T-helper 1 cell (primary cell): ENCODE data around the gene ABCB6.
A peak's percentile ranks its signal among the peaks of the same experiment; 100 is the strongest.

Source experiments
- DNase-seq, 5 donors: peaks; one replicate each; pipeline ENCODE4 v3.0.0-alpha.2; 2012 to 2020

Gene ABCB6

GRCh38 chr2:219245148-219245898 lies 26.6 kb upstream of the ABCB6 start, which contains the start of the genes GLB1L and STK16:
Gene GLB1L (minus strand): TSS chr2:219245444. CDS start chr2:219243573, 1,871 bp downstream.
Gene STK16 (plus strand): TSS chr2:219245479. CDS start chr2:219246000, 521 bp downstream.
- DNase-seq: peak; percentile 62 to 95 (median 77)

DNA sequence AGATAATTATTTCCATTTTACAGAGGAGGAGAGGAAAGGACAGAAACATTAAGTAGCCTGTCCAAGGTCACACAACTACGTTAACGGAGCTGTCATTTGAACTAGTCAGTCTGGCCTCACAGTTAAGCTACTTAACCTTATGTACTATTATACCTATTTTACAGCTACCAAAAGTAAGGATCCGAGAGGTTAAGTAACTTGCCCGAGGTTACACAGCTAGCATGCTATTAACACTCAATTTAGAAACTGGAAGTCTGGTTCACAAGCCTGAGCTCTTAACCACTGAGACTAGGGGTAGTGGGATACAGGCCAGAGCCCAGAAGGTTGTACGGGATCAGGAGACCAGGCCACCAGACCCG lies 26.0 kb upstream of the ABCB6 start:
- no peak for DNase-seq

GRCh38 chr2:219243291-219243761 lies 24.6 kb upstream of the ABCB6 start:
- no peak for DNase-seq

GRCh38 chr2:219234331-219234730 lies 15.6 kb upstream of the ABCB6 start:
- DNase-seq: no peak

DNA sequence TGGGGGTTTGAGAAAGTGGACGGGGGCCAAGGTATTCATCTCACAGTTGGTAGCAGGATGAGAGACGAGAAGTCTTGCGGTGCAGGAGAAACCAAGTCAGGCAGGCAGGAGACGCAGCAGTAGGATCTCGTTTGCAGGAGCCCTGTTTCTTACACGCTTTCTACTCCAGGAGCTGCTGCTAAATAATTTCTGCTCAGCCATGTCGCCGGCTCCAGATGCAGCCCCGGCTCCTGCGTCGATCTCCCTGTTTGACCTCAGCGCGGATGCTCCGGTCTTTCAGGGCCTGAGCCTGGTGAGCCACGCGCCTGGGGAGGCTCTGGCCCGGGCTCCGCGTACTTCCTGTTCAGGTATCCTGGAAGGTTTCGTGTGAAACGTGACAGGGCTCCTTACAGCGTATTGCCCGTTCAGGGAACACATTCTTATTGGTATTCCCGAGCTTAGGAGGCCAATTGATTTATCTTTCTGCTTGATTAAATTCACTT lies 11.3 kb upstream of the ABCB6 start:
- peak in 2 of 5 donors; percentile 33 to 56 for DNase-seq

GRCh38 chr2:219229305-219230058 lies 10.7 kb upstream of the ABCB6 start, which contains the start of the genes ANKZF1 and ATG9A:
Gene ANKZF1 (plus strand): TSS chr2:219229806. CDS start chr2:219230258, 452 bp downstream.
Gene ATG9A (minus strand): TSS chr2:219229636. CDS start chr2:219228024, 1,612 bp downstream.
- peak; percentile 93 to 99 (median 97) for DNase-seq

GRCh38 chr2:219228911-219229304 lies 10.2 kb upstream of the ABCB6 start:
- no peak for DNase-seq

DNA sequence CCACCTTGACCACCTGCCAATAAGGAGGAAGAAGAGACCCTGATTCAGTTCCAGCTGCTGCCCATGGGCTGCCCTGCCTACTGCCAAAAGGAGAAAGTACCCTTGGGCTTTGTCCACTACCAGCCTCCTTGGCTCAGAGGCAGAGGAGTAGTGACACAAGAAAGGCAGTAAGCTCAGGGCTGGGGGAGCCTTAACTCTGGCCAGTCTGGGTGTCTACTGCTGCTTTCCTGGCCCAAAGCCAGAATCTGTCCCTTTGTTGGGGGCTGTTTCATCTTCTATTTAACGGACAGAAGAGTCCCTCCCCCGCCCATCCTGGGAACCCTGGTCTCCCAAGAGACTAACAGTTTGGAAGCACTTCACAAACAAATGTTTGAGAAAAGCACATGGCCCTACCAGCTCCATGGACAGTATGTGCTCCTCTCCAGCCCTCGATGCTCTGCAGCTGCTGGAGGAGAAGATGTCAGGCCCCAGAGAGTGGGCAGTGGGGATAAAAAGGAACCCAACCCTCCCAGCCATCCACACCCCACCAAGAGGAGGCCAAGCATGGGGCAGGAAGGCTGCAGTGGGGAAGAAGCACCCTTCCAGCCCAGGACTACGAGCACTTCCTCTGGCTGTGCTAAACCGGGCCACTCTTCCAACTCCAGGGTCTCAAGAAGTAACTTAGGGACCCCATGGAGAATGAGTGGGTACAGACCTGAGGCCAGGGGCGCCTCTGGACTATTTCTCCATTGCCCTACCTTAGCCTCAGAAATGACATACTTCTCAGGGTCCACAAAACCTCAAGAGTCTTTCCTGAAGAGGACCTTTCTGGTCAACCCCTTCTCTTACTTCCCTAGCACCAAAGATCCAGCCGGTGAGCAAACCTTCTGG lies 9.5 kb upstream of the ABCB6 start:
- DNase-seq: no peak

GRCh38 chr2:219225350-219225749 lies 6.6 kb upstream of the ABCB6 start:
- DNase-seq: no peak

DNA sequence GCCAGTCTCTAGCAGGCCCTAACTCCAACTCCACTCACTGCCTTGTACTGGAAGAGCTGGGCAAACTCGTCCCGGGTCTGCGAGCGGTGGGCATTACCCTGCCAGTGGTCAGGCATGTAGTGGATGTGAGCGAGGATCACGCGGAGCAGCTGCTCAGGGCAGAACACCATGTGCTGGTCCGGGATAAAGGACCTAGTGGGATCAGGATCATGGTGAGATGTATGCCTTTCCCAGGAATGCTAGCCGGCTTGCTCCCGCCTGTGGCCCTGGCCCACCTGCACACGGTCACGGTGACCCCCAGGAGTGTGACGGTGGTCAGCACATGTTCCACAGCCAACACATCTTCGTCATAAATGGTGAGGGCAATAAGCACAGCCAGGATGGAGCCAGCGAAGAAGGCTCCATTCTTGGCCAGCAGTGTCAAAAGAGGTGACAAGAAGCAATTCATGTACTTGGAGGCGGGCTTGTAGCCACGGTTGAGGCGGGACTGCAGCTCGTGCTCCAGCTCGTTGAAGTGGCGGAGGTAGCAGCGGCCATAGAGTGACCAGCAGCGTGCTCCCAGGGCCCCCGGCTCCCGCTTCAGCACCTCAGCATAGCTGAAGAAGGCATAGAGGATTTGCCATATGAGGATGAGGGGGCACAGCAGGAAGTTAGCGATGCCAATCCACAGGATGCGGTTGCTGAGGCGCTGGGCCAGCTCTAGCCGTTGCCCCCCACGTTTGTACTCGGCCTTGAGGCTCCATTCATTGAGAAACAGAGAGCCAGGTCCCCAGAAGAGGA lies 5.3 kb upstream of the ABCB6 start:
- DNase-seq: no peak

DNA sequence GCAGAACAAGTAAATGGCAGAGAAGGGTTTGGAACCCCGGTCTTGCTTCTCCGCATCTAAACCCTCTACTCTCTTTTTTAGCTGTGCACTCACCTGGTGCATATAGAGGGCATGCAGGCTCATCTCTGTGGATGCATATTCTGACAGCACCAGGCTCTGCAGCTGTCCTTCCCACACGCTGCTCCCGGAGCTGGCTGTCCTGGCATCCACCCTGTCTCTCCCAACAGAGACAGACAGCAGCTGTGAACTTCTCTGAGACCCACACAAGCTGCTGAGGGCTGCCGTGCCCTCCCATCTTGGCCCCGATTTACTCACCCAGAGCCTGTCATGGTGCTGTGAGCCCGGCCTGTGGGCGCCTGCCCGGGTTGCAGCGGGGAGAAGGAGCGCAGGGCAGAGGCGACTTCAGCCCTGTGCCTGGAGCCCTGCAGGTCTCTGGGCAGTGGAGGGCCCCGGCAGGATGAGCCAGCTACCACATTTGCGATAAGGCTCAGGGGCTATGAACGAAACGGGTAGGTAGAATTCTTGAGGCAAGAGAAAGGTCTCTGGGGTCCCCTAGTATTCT lies 3.3 kb upstream of the ABCB6 start:
- DNase-seq: no peak

GRCh38 chr2:219220652-219221402 lies 2.1 kb upstream of the ABCB6 start:
- DNase-seq: no peak

- DNase-seq: no peak
Observed at GRCh38 chr2:219219784-219220532, 1.2 kb upstream of the ABCB6 start.

- DNase-seq: peak in 2 of 5 donors; percentile 19 to 26
Observed at GRCh38 chr2:219218217-219218731, 484 bp downstream of the ABCB6 start.

- no peak for DNase-seq
Observed at GRCh38 chr2:219216535-219216915, 2.2 kb downstream of the ABCB6 start.

GRCh38 chr2:219215871-219216534 lies 2.8 kb downstream of the ABCB6 start:
- DNase-seq: no peak

DNA sequence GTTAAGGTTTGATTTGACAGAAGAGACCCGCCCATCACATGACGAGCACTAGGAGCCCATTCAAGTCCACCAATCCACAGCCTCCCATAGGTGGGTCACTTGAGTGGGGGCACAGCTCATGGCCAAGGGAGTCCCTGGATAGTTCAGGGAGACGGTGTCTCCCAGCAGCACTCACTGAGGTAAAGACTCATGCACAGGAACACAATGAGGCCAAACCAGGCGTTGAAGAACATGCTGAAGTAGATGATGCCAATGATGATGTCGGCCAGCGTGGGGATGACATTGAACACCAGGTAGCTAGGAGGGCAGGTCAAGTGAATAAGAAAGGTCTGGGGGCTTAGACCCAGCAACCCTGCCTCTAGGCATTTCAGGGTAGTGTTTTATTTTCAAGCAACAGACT lies 4.0 kb downstream of the ABCB6 start:
- DNase-seq: no peak

DNA sequence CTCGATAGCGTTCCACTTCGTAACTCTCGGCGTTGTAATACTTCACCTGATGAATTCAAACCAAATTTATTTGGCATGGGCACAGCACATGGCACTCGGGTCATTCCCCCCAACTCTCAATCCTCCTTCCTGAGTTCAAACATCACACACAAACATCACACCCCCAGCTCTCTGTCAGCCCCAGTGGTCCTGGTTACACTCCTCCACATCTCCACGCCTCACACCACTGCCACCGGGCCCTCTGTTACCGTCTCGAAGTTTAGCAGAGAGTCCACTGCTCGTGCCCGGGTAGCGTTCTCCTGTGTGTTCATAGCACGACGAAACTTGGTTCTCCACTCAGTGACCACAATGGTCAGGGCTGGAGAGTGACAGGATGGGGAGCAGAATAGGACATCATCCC lies 4.6 kb downstream of the ABCB6 start:
- DNase-seq: no peak

GRCh38 chr2:219213486-219214071 lies 5.2 kb downstream of the ABCB6 start:
- DNase-seq: no peak
